ENCODE measurements around the gene DDX10. TPM values are rescaled to one million over a fixed set of nuclear protein-coding genes. Genes with fewer than 3 reads are reported as not detected.

The DDX10 gene
- total RNA-seq, 1 donor from 2014 or later: 38.5 TPM

- H3K27me3 Mint-ChIP-seq (ENCODE audit: low read depth): no peaks in the 10 kb centered on the region
- DNase-seq (ENCODE audit: low spot score in 2 of 2, unreplicated experiment in 2 of 2): no peak
These were observed 263.1 kb downstream of the DDX10 start for GRCh38 chr11:108927791-108928545.

DNA sequence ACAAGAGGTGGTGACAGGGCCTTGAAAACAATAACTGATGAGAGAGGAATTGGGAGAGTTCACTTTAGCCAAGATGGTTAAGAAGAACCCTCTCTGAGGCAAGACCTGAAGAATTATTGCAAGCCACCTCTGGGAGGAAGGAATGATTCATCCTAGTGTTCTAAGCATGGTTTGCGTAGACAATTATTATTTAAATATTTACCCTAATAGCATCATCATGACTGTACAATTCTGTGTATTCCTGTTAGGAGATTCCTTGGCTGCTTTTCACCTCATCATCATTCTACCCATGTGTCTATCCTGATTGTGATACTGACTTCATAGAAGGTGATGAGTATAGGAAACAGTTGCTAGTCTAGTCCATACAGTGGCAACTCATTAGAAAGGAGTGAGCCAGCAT lies 264.4 kb downstream of the DDX10 start:
- H3K4me1 Mint-ChIP-seq: peaks cover 29% of the 10 kb centered on the region
- H3K27me3 Mint-ChIP-seq (ENCODE audit: low read depth): no peaks in the 10 kb centered on the region
- no peak for DNase-seq (ENCODE audit: low spot score in 2 of 2, unreplicated experiment in 2 of 2)
- no peak overlapping the region for H3K27ac Mint-ChIP-seq
- no peaks in the 10 kb centered on the region for H3K36me3 Mint-ChIP-seq
- H3K4me3 Mint-ChIP-seq: no peak overlapping the region
- TF ChIP-seq CTCF (IDR thresholded peaks at IDR 0.05; ENCODE audit: unreplicated experiment): no peak
- no peaks in the 10 kb centered on the region for H3K9me3 Mint-ChIP-seq

More at GRCh38 chr11:108927791-108928545, 263.1 kb downstream of the DDX10 start:
- H3K4me1 Mint-ChIP-seq: peaks cover 29% of the 10 kb centered on the region
- no peak for TF ChIP-seq CTCF (IDR thresholded peaks at IDR 0.05; ENCODE audit: unreplicated experiment)
- H3K36me3 Mint-ChIP-seq: no peaks in the 10 kb centered on the region
- no peaks in the 10 kb centered on the region for H3K9me3 Mint-ChIP-seq
- H3K4me3 Mint-ChIP-seq: no peak overlapping the region
- H3K27ac Mint-ChIP-seq: no peak overlapping the region

DNA sequence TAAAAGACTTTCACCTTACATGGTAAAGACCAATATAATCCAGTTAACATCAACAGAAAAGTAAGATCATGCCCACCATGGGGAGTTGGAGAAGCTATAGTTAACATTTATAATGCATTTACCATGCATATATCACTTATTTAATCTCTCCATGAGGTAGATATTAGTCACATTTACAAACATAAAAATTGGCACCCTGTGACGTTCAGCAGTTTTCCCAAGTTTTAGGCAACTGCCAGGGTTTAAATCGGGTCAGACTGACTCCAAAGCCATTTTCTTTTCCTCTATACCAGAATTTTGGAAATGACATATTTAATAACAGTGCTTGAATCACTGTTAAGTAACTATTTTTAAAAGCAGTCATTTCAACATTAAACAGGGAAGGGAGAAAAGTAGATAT lies 266.3 kb downstream of the DDX10 start:
- DNase-seq (ENCODE audit: low spot score in 2 of 2, unreplicated experiment in 2 of 2): no peak
- H3K9me3 Mint-ChIP-seq: no peaks in the 10 kb centered on the region
- TF ChIP-seq CTCF (IDR thresholded peaks at IDR 0.05; ENCODE audit: unreplicated experiment): no peak
- H3K4me1 Mint-ChIP-seq: peaks cover 20% of the 10 kb centered on the region
- H3K27me3 Mint-ChIP-seq (ENCODE audit: low read depth): no peaks in the 10 kb centered on the region
- H3K36me3 Mint-ChIP-seq: no peaks in the 10 kb centered on the region
- H3K4me3 Mint-ChIP-seq: no peak overlapping the region
- no peak overlapping the region for H3K27ac Mint-ChIP-seq

- Mint-ChIP-seq H3K9me3 (no peaks in the 10 kb centered on the region), H3K4me3 (no peak overlapping the region), H3K4me1 (peaks cover 9% of the 10 kb centered on the region), H3K36me3 (no peaks in the 10 kb centered on the region), H3K27ac (no peak overlapping the region), H3K27me3 (ENCODE audit: low read depth) (no peaks in the 10 kb centered on the region)
- no peak for TF ChIP-seq CTCF (IDR thresholded peaks at IDR 0.05; ENCODE audit: unreplicated experiment)
- DNase-seq (ENCODE audit: low spot score in 2 of 2, unreplicated experiment in 2 of 2): no peak
These were observed 268.8 kb downstream of the DDX10 start for GRCh38 chr11:108933630-108934029.

DNA sequence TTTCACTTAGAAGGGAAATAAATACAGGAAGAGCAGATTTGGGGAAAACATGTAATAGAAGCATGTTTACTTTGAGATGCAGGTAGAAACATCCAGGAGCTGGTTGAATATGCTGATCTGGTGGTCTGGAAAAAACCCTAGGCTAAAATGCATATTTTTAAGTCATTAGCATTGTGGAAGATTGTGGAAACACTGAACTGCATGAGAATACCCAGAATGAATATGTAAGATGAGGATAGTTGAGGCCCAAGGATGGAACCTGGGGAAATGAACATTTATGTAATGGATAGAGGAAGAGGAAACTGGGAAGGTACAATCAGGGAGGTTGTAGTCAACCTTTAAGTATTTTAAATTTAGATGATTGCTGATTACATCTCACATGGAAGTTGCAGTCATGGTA lies 269.4 kb downstream of the DDX10 start:
- TF ChIP-seq CTCF (IDR thresholded peaks at IDR 0.05; ENCODE audit: unreplicated experiment): no peak
- no peaks in the 10 kb centered on the region for H3K9me3 Mint-ChIP-seq
- H3K4me3 Mint-ChIP-seq: no peak overlapping the region
- H3K27me3 Mint-ChIP-seq (ENCODE audit: low read depth): no peaks in the 10 kb centered on the region
- H3K27ac Mint-ChIP-seq: no peak overlapping the region
- H3K4me1 Mint-ChIP-seq: peaks cover 9% of the 10 kb centered on the region
- H3K36me3 Mint-ChIP-seq: no peaks in the 10 kb centered on the region
- DNase-seq (ENCODE audit: low spot score in 2 of 2, unreplicated experiment in 2 of 2): no peak
